AG04450 (cell line): ENCODE measurements around the gene TOR4A. TPM values are rescaled to one million over a fixed set of nuclear protein-coding genes. Genes with fewer than 3 reads are reported as not detected.
"Not testable (repeated sequence)": the region's sequence is repeated elsewhere in the genome, so short reads cannot be mapped to it uniquely, and the experiment has no call there.

Source experiments
- CTCF ChIA-PET: fragments of 300-600, 350-600 bp; formaldehyde crosslinking; extraction: SDS; loops from one replicate; lab custom pipeline; 2022; ENCODE audit warnings: antibody characterized with exemption, inconsistent platforms; lab: Charles Lee
- POLR2A ChIA-PET: fragments of 350-600 bp; formaldehyde crosslinking; extraction: SDS; loops from one replicate; lab custom pipeline; 2021; ENCODE audit warnings: antibody characterized with exemption, inconsistent platforms; lab: Yijun Ruan, JAX
- DNase-seq: peaks from one replicate; pipeline ENCODE4 v3.0.0-alpha.2; 2011; ENCODE audit warnings: low read depth, low spot score
- H3K27ac ChIP-seq: one replicate; pipeline ENCODE4 v1.5.1; 2012; ENCODE audit warnings: low read depth, low read length, control low read depth
- H3K27me3 ChIP-seq: one replicate; pipeline ENCODE4 v1.6.0; 2012; ENCODE audit warnings: low read length; ENCODE audit not compliant: control insufficient read depth, insufficient read depth
- H3K4me3 ChIP-seq: 2 replicates; pipeline ENCODE4 v1.5.1; 2011; ENCODE audit warnings: mild to moderate bottlenecking, low read depth, low read length, control low read depth
- H3K9me3 ChIP-seq: 2 replicates; pipeline ENCODE4 v1.5.1; 2012; ENCODE audit warnings: low read length; ENCODE audit not compliant: control insufficient read depth, insufficient read depth
- CTCF ChIP-seq: IDR thresholded peaks from 2 replicates; pipeline ENCODE4 v1.5.1; 2011; ENCODE audit warnings: low read depth, low read length, control low read depth, inconsistent platforms
- polyA plus RNA-seq: library from polyadenylated mRNA; depleted of rRNA; stranded (reverse); fragments of >200 nt; gene quantifications from 2 replicates; pipeline ENCODE4 v1.2.3, GENCODE V29; 2011; rRNA removed

TOR4A gene
- polyA plus RNA-seq, 1 experiment = 14.1 TPM

- DNase-seq, H3K27ac ChIP-seq, H3K9me3 ChIP-seq, POLR2A ChIA-PET, CTCF ChIA-PET, H3K4me3 ChIP-seq, H3K27me3 ChIP-seq: not testable (repeated sequence)
Observed at GRCh38 chr9:137329590-137329989, 52.1 kb downstream of the TOR4A start.

- Histone ChIP-seq H3K27me3 (no peaks in the 10 kb centered on the region), H3K9me3 (peaks cover 3% of the 10 kb centered on the region), H3K4me3 (no peak overlapping the region), H3K27ac (no peak overlapping the region)
- ChIA-PET CTCF (no interaction called here), POLR2A (no interaction called here)
- no peak for TF ChIP-seq CTCF
- DNase-seq = no peak
Observed at GRCh38 chr9:137330689-137331088, 53.2 kb downstream of the TOR4A start.

- Histone ChIP-seq H3K4me3 (no peak overlapping the region), H3K9me3 (peaks cover 6% of the 10 kb centered on the region), H3K27me3 (no peaks in the 10 kb centered on the region), H3K27ac (no peak overlapping the region)
- no peak for DNase-seq
- CTCF ChIA-PET = no interaction called here
- POLR2A ChIA-PET = no interaction called here
- no peak for TF ChIP-seq CTCF
Observed at GRCh38 chr9:137331929-137332328, 54.4 kb downstream of the TOR4A start.

Other genes starting within 250 kb of the TOR4A start
- gene ABCA2, start 249.5 kb upstream of the TOR4A start, polyA plus RNA-seq = 4.7 and 8.8 TPM in 2 replicates
- not detected in 2 replicates for gene FUT7, start 245.6 kb upstream of the TOR4A start, polyA plus RNA-seq
- gene NPDC1, start 231.5 kb upstream of the TOR4A start, polyA plus RNA-seq = 8.9 and 16.5 TPM in 2 replicates
- not detected in 2 replicates for gene ENTPD2, start 223.7 kb upstream of the TOR4A start, polyA plus RNA-seq
- 1.5 and 1.8 TPM in 2 replicates for gene SAPCD2, start 207.2 kb upstream of the TOR4A start, polyA plus RNA-seq
- gene UAP1L1, start 200.2 kb upstream of the TOR4A start, polyA plus RNA-seq = 5.1 and 6.3 TPM in 2 replicates
- gene MAN1B1, start 190.7 kb upstream of the TOR4A start, polyA plus RNA-seq = 40.8 and 50.2 TPM in 2 replicates
- gene DPP7, start 163.0 kb upstream of the TOR4A start, polyA plus RNA-seq = 30.6 and 52.6 TPM in 2 replicates
- 0.04 TPM in 1 of 2 replicates, not detected in the other for gene GRIN1, start 138.6 kb upstream of the TOR4A start, polyA plus RNA-seq
- gene LRRC26, start 107.7 kb upstream of the TOR4A start, polyA plus RNA-seq = not detected in 2 replicates
- not detected in 2 replicates for gene TMEM210, start 105.7 kb upstream of the TOR4A start, polyA plus RNA-seq
- 12.1 and 14.6 TPM in 2 replicates for gene ANAPC2, start 89.2 kb upstream of the TOR4A start, polyA plus RNA-seq
- 35.0 and 46.9 TPM in 2 replicates for gene SSNA1, start 89.0 kb upstream of the TOR4A start, polyA plus RNA-seq
- 2.8 and 3.8 TPM in 2 replicates for gene TPRN, start 77.0 kb upstream of the TOR4A start, polyA plus RNA-seq
- 44.2 and 50.2 TPM in 2 replicates for gene TMEM203, start 72.1 kb upstream of the TOR4A start, polyA plus RNA-seq
- gene NDOR1, start 72.0 kb upstream of the TOR4A start, polyA plus RNA-seq = 2.8 and 3.8 TPM in 2 replicates
- 0.17 and 0.45 TPM in 2 replicates for gene RNF208, start 55.5 kb upstream of the TOR4A start, polyA plus RNA-seq
- 0.27 and 0.56 TPM in 2 replicates for gene CYSRT1, start 52.6 kb upstream of the TOR4A start, polyA plus RNA-seq
- gene RNF224, start 50.2 kb upstream of the TOR4A start, polyA plus RNA-seq = not detected in 2 replicates
- not detected in 2 replicates for gene SLC34A3, start 46.8 kb upstream of the TOR4A start, polyA plus RNA-seq
- gene TUBB4B, start 36.4 kb upstream of the TOR4A start, polyA plus RNA-seq = 223 and 262 TPM in 2 replicates
- not detected in 2 replicates for gene STPG3, start 26.4 kb upstream of the TOR4A start, polyA plus RNA-seq
- 27.1 and 38.7 TPM in 2 replicates for gene NELFB, start 22.4 kb upstream of the TOR4A start, polyA plus RNA-seq
- gene NRARP, start 24.5 kb downstream of the TOR4A start, polyA plus RNA-seq = 0.17 and 0.22 TPM in 2 replicates
- 4.0 and 5.4 TPM in 2 replicates for gene EXD3, start 145.4 kb downstream of the TOR4A start, polyA plus RNA-seq
- 0.06 and 0.09 TPM in 2 replicates for gene NOXA1, start 145.7 kb downstream of the TOR4A start, polyA plus RNA-seq
- gene ENTPD8, start 163.6 kb downstream of the TOR4A start, polyA plus RNA-seq = not detected in 2 replicates
- gene NSMF, start 181.6 kb downstream of the TOR4A start, polyA plus RNA-seq = 20.7 and 27.6 TPM in 2 replicates